Hematopoietic multipotent progenitor cell (in vitro differentiated cells): ENCODE results near the gene ZNRF1. TPM values are rescaled to one million over a fixed set of nuclear protein-coding genes. Genes with fewer than 3 reads are reported as not detected.
"Not testable (repeated sequence)": the region's sequence is repeated elsewhere in the genome, so short reads cannot be mapped to it uniquely, and the experiment has no call there.

Experiments
- DNase-seq, 3 donors: peaks; one replicate each; pipeline ENCODE4 v3.0.0-alpha.2; 2011 to 2015; ENCODE audit warnings: low read depth in 2 of 3, low spot score in 2 of 3
- total RNA-seq: library from RNA; depleted of rRNA; stranded (reverse); fragments of >200 nt; gene quantifications from one replicate; pipeline ENCODE4 v1.2.3, GENCODE V29; 2012

Gene ZNRF1
- total RNA-seq, 1 donor: 89.4 TPM

GRCh38 chr16:75074920-75075687, 76.3 kb downstream of the ZNRF1 start:
- DNase-seq: peak; percentile 66 to 99 (median 97)

GRCh38 chr16:75075688-75076268, 77.0 kb downstream of the ZNRF1 start:
- DNase-seq: no peak

- no peak for DNase-seq
These were observed 80.1 kb downstream of the ZNRF1 start for GRCh38 chr16:75078886-75079285.

GRCh38 chr16:75079346-75079926, 80.6 kb downstream of the ZNRF1 start:
- no peak for DNase-seq

GRCh38 chr16:75080205-75081029, 81.6 kb downstream of the ZNRF1 start:
- no peak for DNase-seq

GRCh38 chr16:75081179-75081859, 82.5 kb downstream of the ZNRF1 start:
- DNase-seq: no peak

GRCh38 chr16:75083813-75084212, 85.0 kb downstream of the ZNRF1 start:
- no peak for DNase-seq

GRCh38 chr16:75085556-75085955, 86.7 kb downstream of the ZNRF1 start:
- no peak for DNase-seq

GRCh38 chr16:75086281-75086680, 87.5 kb downstream of the ZNRF1 start:
- DNase-seq: no peak

GRCh38 chr16:75086688-75087374, 88.0 kb downstream of the ZNRF1 start:
- DNase-seq: no peak

GRCh38 chr16:75087375-75087979, 88.7 kb downstream of the ZNRF1 start:
- DNase-seq: peak in 1 of 3 donors; percentile 74

- no peak for DNase-seq
These were observed 89.4 kb downstream of the ZNRF1 start for GRCh38 chr16:75088216-75088615.

- no peak for DNase-seq
These were observed 90.1 kb downstream of the ZNRF1 start for GRCh38 chr16:75088934-75089333.

- DNase-seq: no peak
These were observed 90.8 kb downstream of the ZNRF1 start for GRCh38 chr16:75089486-75090202.

- DNase-seq: not testable (repeated sequence)
These were observed 92.1 kb downstream of the ZNRF1 start for GRCh38 chr16:75090899-75091298.

GRCh38 chr16:75091619-75092018, 92.8 kb downstream of the ZNRF1 start:
- DNase-seq: not testable (repeated sequence)

- no peak for DNase-seq
These were observed 94.0 kb downstream of the ZNRF1 start for GRCh38 chr16:75092777-75093176.

- DNase-seq: no peak
These were observed 95.0 kb downstream of the ZNRF1 start for GRCh38 chr16:75093598-75094540.
